GM12878 (cell line): ENCODE data around the gene ME2. TPM values are rescaled to one million over a fixed set of nuclear protein-coding genes. Genes with fewer than 3 reads are reported as not detected.

ENCODE experiments used
- ATF7 ChIP-seq: fragments of 450-650 bp; IDR thresholded peaks from 2 replicates; pipeline ENCODE4 v1.6.1; 2016; ENCODE audit warnings: low read depth, mild to moderate bottlenecking
- CREB1 ChIP-seq: IDR thresholded peaks from 2 replicates; pipeline ENCODE4 v1.6.1; 2012; ENCODE audit warnings: low read depth, mild to moderate bottlenecking, inconsistent platforms
- FOS ChIP-seq: IDR thresholded peaks from 3 replicates; pipeline ENCODE4 v1.6.1; 2011; ENCODE audit warnings: borderline replicate concordance; ENCODE audit not compliant: insufficient read length; ENCODE audit errors: extremely low read depth
- HCFC1 ChIP-seq: fragments of 150-350 bp; IDR thresholded peaks from 2 replicates; pipeline ENCODE4 v1.6.1; 2014; ENCODE audit warnings: low read length
- STAT3 ChIP-seq: IDR thresholded peaks from 2 replicates; pipeline ENCODE4 v1.6.1; 2011; ENCODE audit warnings: low read depth, low read length, improper control_type of control experiment
- SUPT20H ChIP-seq: IDR thresholded peaks from 2 replicates; pipeline ENCODE4 v1.6.1; 2011; ENCODE audit warnings: low read depth, mild to moderate bottlenecking, low read length, moderate library complexity, borderline replicate concordance; ENCODE audit not compliant: control insufficient read depth
- ZBTB40 ChIP-seq: fragments of 450-650 bp; IDR thresholded peaks from 2 replicates; pipeline ENCODE4 v1.6.1; 2016; ENCODE audit warnings: mild to moderate bottlenecking, moderate library complexity, borderline replicate concordance
- ZNF384 ChIP-seq: IDR thresholded peaks from 2 replicates; pipeline ENCODE4 v1.6.1; 2012; ENCODE audit warnings: low read depth, mild to moderate bottlenecking, low read length, improper control_type of control experiment, borderline replicate concordance
- polyA plus RNA-seq, 11 experiments: library from polyadenylated mRNA; depleted of rRNA in 4 of 11; unstranded in 6 of 11; stranded (reverse) in 5 of 11; fragments of >200 nt; fragmentation: Nextera tagmentation in 4 of 11; fragmentation: Illumina TruSeq in 1 of 11; extraction: Ambion mirVana in 4 of 11; extraction: Trizol in 1 of 11; gene quantifications; 1 replicate in 1 of 11; 2 replicates in 10 of 11; pipeline versions ENCODE4 v1.2.1 to v1.2.3, GENCODE V29; 2011 to 2016; ENCODE audit warnings: inconsistent platforms in 2 of 11, missing spikeins in 2 of 11, low read depth in 1 of 11
- total RNA-seq, 4 experiments: library from RNA; depleted of rRNA in 3 of 4; stranded (reverse); fragments of >200 nt in 3 of 4; fragmentation: Illumina TruSeq in 1 of 4; extraction: Trizol in 1 of 4; gene quantifications; 2 replicates each; pipeline versions ENCODE4 v1.2.1 to v1.2.3, GENCODE V29; 2013 to 2021
- TF ChIP-seq, protein P1 (sequence below): fragments of 450-650 bp; IDR thresholded peaks from 2 replicates; pipeline ENCODE4 v1.6.1; 2018; ENCODE audit warnings: mild to moderate bottlenecking, low read depth, moderate library complexity; ENCODE audit not compliant: partially characterized antibody
- TF ChIP-seq, protein P2 (sequence below): fragments of 450-650 bp; IDR thresholded peaks from 2 replicates; pipeline ENCODE4 v1.6.1; 2017; ENCODE audit warnings: mild to moderate bottlenecking, moderate library complexity
- TF ChIP-seq, protein P3 (sequence below): fragments of 450-650 bp; IDR thresholded peaks from 2 replicates; pipeline ENCODE4 v1.6.1; 2017; ENCODE audit warnings: mild to moderate bottlenecking
- TF ChIP-seq, protein P4 (sequence below): IDR thresholded peaks from 2 replicates; pipeline ENCODE4 v1.6.1; 2011; ENCODE audit warnings: low read depth, low read length, improper control_type of control experiment, borderline replicate concordance

Gene ME2
- total and polyA plus RNA-seq, 10 of the 15 experiments (the other 5 are each of a cell fraction or from before 2014, with no cell fraction given) = 41.3 to 155 (median 133) TPM

DNA sequence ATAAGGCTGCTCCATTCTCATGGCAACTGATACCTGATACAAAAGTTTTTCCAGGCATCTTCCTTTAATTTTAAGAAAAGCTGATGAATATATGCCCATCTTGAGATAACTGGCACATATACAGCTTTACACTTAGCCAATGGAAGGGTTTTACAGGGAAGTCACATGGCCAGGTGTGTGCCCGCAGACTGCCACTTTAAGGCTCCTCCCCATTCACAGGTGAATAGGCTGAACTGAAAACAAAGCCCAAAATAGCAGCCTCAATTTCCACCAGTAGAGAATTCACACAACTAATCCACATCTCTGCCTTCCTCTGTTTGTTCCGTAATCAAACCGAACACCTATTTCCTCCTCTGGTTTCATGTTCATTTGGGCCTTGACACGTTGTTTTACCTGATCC is 9.8 kb upstream of the ME2 start (continued):
- TF ChIP-seq, protein P1, sequence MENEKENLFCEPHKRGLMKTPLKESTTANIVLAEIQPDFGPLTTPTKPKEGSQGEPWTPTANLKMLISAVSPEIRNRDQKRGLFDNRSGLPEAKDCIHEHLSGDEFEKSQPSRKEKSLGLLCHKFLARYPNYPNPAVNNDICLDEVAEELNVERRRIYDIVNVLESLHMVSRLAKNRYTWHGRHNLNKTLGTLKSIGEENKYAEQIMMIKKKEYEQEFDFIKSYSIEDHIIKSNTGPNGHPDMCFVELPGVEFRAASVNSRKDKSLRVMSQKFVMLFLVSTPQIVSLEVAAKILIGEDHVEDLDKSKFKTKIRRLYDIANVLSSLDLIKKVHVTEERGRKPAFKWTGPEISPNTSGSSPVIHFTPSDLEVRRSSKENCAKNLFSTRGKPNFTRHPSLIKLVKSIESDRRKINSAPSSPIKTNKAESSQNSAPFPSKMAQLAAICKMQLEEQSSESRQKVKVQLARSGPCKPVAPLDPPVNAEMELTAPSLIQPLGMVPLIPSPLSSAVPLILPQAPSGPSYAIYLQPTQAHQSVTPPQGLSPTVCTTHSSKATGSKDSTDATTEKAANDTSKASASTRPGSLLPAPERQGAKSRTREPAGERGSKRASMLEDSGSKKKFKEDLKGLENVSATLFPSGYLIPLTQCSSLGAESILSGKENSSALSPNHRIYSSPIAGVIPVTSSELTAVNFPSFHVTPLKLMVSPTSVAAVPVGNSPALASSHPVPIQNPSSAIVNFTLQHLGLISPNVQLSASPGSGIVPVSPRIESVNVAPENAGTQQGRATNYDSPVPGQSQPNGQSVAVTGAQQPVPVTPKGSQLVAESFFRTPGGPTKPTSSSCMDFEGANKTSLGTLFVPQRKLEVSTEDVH = no peak
- no peak for TF ChIP-seq SUPT20H
- TF ChIP-seq, protein P2, sequence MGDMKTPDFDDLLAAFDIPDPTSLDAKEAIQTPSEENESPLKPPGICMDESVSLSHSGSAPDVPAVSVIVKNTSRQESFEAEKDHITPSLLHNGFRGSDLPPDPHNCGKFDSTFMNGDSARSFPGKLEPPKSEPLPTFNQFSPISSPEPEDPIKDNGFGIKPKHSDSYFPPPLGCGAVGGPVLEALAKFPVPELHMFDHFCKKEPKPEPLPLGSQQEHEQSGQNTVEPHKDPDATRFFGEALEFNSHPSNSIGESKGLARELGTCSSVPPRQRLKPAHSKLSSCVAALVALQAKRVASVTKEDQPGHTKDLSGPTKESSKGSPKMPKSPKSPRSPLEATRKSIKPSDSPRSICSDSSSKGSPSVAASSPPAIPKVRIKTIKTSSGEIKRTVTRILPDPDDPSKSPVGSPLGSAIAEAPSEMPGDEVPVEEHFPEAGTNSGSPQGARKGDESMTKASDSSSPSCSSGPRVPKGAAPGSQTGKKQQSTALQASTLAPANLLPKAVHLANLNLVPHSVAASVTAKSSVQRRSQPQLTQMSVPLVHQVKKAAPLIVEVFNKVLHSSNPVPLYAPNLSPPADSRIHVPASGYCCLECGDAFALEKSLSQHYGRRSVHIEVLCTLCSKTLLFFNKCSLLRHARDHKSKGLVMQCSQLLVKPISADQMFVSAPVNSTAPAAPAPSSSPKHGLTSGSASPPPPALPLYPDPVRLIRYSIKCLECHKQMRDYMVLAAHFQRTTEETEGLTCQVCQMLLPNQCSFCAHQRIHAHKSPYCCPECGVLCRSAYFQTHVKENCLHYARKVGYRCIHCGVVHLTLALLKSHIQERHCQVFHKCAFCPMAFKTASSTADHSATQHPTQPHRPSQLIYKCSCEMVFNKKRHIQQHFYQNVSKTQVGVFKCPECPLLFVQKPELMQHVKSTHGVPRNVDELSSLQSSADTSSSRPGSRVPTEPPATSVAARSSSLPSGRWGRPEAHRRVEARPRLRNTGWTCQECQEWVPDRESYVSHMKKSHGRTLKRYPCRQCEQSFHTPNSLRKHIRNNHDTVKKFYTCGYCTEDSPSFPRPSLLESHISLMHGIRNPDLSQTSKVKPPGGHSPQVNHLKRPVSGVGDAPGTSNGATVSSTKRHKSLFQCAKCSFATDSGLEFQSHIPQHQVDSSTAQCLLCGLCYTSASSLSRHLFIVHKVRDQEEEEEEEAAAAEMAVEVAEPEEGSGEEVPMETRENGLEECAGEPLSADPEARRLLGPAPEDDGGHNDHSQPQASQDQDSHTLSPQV = no peak
- no peak for TF ChIP-seq ZBTB40
- TF ChIP-seq, protein P3, sequence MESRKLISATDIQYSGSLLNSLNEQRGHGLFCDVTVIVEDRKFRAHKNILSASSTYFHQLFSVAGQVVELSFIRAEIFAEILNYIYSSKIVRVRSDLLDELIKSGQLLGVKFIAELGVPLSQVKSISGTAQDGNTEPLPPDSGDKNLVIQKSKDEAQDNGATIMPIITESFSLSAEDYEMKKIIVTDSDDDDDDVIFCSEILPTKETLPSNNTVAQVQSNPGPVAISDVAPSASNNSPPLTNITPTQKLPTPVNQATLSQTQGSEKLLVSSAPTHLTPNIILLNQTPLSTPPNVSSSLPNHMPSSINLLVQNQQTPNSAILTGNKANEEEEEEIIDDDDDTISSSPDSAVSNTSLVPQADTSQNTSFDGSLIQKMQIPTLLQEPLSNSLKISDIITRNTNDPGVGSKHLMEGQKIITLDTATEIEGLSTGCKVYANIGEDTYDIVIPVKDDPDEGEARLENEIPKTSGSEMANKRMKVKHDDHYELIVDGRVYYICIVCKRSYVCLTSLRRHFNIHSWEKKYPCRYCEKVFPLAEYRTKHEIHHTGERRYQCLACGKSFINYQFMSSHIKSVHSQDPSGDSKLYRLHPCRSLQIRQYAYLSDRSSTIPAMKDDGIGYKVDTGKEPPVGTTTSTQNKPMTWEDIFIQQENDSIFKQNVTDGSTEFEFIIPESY = no peak
- no peak for TF ChIP-seq HCFC1
- TF ChIP-seq, protein P4, sequence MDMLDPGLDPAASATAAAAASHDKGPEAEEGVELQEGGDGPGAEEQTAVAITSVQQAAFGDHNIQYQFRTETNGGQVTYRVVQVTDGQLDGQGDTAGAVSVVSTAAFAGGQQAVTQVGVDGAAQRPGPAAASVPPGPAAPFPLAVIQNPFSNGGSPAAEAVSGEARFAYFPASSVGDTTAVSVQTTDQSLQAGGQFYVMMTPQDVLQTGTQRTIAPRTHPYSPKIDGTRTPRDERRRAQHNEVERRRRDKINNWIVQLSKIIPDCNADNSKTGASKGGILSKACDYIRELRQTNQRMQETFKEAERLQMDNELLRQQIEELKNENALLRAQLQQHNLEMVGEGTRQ = no peak
- TF ChIP-seq STAT3 = no peak
- no peak for TF ChIP-seq ZNF384
- TF ChIP-seq ATF7 = no peak
- TF ChIP-seq FOS = no peak
- TF ChIP-seq CREB1 = no peak
